Endothelial cell of umbilical vein (primary cell): Measurements from ENCODE around the gene MFAP4. TPM values are rescaled to one million over a fixed set of nuclear protein-coding genes. Genes with fewer than 3 reads are reported as not detected.

ENCODE experiments used
- BruUV-seq: library from RNA; stranded (reverse); fragments of 400-500 nt; replicated peaks from 2 replicates; lab custom pipeline; 2021; lab: Mats Ljungman, UMichigan
- CTCF ChIA-PET: fragments of 300-600, 350-600 bp; sonication (Branson Sonifier 250); formaldehyde crosslinking; loops from one replicate; lab custom pipeline; 2021; ENCODE audit warnings: antibody characterized with exemption, inconsistent platforms; lab: Charles Lee
- POLR2A ChIA-PET: fragments of 300-600, 350-600 bp; sonication (Branson Sonifier 250); formaldehyde crosslinking; loops from one replicate; lab custom pipeline; 2021; ENCODE audit warnings: antibody characterized with exemption, inconsistent platforms; lab: Charles Lee
- DNase-seq: peaks from one replicate; pipeline ENCODE4 v3.0.0-alpha.2; 2011; ENCODE audit warnings: low read depth, low spot score
- FAIRE-seq: peaks from 2 replicates; lab custom pipeline; 2011; peaks lifted over from hg19 to GRCh38; lab: Jason Lieb, UNC
- H2AFZ ChIP-seq: 2 replicates; pipeline ENCODE4 v1.6.0; 2012; ENCODE audit warnings: low read depth, low read length, control low read depth, inconsistent platforms
- H3K27ac ChIP-seq: 2 replicates; pipeline ENCODE4 v1.5.1; 2011; ENCODE audit warnings: low read depth, mild to moderate bottlenecking, control low read depth, low read length, moderate library complexity; ENCODE audit not compliant: insufficient read depth
- H3K27me3 ChIP-seq, 2 experiments: 2 replicates each; pipeline versions ENCODE4 v1.6.0 to v1.6.1; 2011; ENCODE audit warnings: low read length in 2 of 2, mixed read lengths in 1 of 2; ENCODE audit not compliant: control insufficient read depth in 2 of 2, insufficient read depth in 2 of 2
- H3K36me3 ChIP-seq, 2 experiments: 2 replicates in 1 of 2; 3 replicates in 1 of 2; pipeline ENCODE4 v1.5.1; 2011; ENCODE audit warnings: low read length in 2 of 2, mild to moderate bottlenecking in 1 of 2, moderate library complexity in 1 of 2; ENCODE audit not compliant: control insufficient read depth in 2 of 2, insufficient read depth in 2 of 2; ENCODE audit errors: extremely low read depth in 1 of 2
- H3K4me1 ChIP-seq: 3 replicates; pipeline ENCODE4 v1.5.1; 2011; ENCODE audit warnings: mild to moderate bottlenecking, low read length; ENCODE audit not compliant: control insufficient read depth, insufficient read depth; ENCODE audit errors: extremely low read depth
- H3K4me2 ChIP-seq: 2 replicates; pipeline ENCODE4 v1.6.1; 2011; ENCODE audit warnings: low read length, control low read depth, mixed read lengths; ENCODE audit not compliant: insufficient read depth
- H3K4me3 ChIP-seq, 3 experiments: fragments of 200-600 bp in 1 of 3; sonication (generic), shearing (Covaris generic) in 1 of 3; replicated peaks in 1 of 3; 2 replicates each; pipeline ENCODE4 v1.5.1; 2011 to 2016; ENCODE audit warnings: control low read depth in 3 of 3, low read length in 3 of 3, mild to moderate bottlenecking in 2 of 3, inconsistent platforms in 1 of 3, low read depth in 1 of 3, moderate library complexity in 1 of 3; ENCODE audit not compliant: insufficient read depth in 1 of 3
- H3K79me2 ChIP-seq: 2 replicates; pipeline ENCODE4 v1.6.0; 2012; ENCODE audit warnings: low read length, inconsistent platforms; ENCODE audit not compliant: control insufficient read depth, insufficient read depth
- H3K9ac ChIP-seq: replicated peaks from 2 replicates; pipeline ENCODE3; 2011; ENCODE audit warnings: low read length, control low read depth; ENCODE audit not compliant: insufficient read depth; ENCODE audit errors: extremely low read depth
- H3K9me1 ChIP-seq: replicated peaks from 3 replicates; pipeline ENCODE4 v1.6.0; 2011; ENCODE audit warnings: mild to moderate bottlenecking, low read length; ENCODE audit not compliant: control insufficient read depth, insufficient read depth; ENCODE audit errors: extremely low read depth
- H3K9me3 ChIP-seq: replicated peaks from 2 replicates; pipeline ENCODE4 v1.5.1; 2012; ENCODE audit warnings: low read length, inconsistent platforms; ENCODE audit not compliant: control insufficient read depth, insufficient read depth
- H4K20me1 ChIP-seq: replicated peaks from 2 replicates; pipeline ENCODE3; 2011; ENCODE audit warnings: mild to moderate bottlenecking, low read length; ENCODE audit not compliant: control insufficient read depth, insufficient read depth; ENCODE audit errors: extremely low read depth
- EZH2 ChIP-seq: IDR thresholded peaks from 2 replicates; pipeline ENCODE4 v1.6.1; 2012; ENCODE audit warnings: borderline replicate concordance, low read depth, mild to moderate bottlenecking, moderate library complexity, low read length, inconsistent platforms; ENCODE audit not compliant: severe bottlenecking
- FOS ChIP-seq: IDR thresholded peaks from 2 replicates; pipeline ENCODE4 v1.6.1; 2011; ENCODE audit warnings: mild to moderate bottlenecking, low read length, moderate library complexity, borderline replicate concordance; ENCODE audit not compliant: insufficient read depth
- JUN ChIP-seq: IDR thresholded peaks from 2 replicates; pipeline ENCODE4 v1.6.1; 2011; ENCODE audit warnings: borderline replicate concordance, low read depth; ENCODE audit not compliant: insufficient read length, insufficient read depth
- MYC ChIP-seq: IDR thresholded peaks from one replicate; pipeline ENCODE4 v1.6.1; 2011; ENCODE audit warnings: mild to moderate bottlenecking, low read depth, low read length
- POLR2A ChIP-seq: IDR thresholded peaks from 2 replicates; pipeline ENCODE4 v1.6.1; 2012; ENCODE audit warnings: low read depth, mild to moderate bottlenecking, control low read depth, low read length
- dilution Hi-C: fragments of 300-500 bp; cut with MboI; formaldehyde crosslinking; loops from one replicate; pipeline ENCODE4 v1.15.0; 2019; ENCODE audit warnings: low sequenced_read_pairs; ENCODE audit not compliant: extremely low pct_ligation_motif_present
- intact Hi-C: fragments of 100-400 bp; cut with micrococcal nuclease; formaldehyde crosslinking; loops from one replicate; pipeline ENCODE4 v1.10.0; 2022
- polyA plus RNA-seq, 4 experiments: library from polyadenylated mRNA; depleted of rRNA in 3 of 4; stranded (reverse) in 3 of 4; unstranded in 1 of 4; fragments of >200 nt; gene quantifications; 2 replicates each; pipeline versions ENCODE4 v1.2.1 to v1.2.3, GENCODE V29; 2011 to 2012; ENCODE audit warnings: missing spikeins in 1 of 4
- total RNA-seq: library from RNA; stranded (reverse); gene quantifications from 2 replicates; pipeline ENCODE4 v1.2.3, GENCODE V29; 2021

The MFAP4 gene
- total and polyA plus RNA-seq, 2 donors (not counting 3 experiments of a cell fraction or from before 2014, with no cell fraction given): not detected

DNA sequence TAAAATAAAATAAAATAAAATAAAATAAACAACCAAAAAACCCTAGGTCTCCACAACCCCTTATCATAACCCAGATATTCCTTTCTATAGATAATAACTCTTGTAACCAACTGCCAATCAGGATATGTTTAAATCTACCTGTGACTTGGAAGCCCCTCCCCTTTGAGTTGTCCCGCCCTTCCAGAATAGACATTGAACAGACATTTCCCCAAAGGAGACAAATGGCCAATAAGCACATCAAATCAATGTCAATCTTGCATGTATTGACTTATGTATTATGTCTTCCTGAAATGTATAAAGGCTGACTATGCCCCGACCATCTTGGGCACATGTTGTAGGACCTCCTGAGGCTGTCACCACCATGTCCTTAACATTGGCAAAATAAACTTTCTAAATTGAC is 10.2 kb downstream of the MFAP4 start:
- H2AFZ ChIP-seq: no peak overlapping the region
- peaks cover 7% of the 10 kb centered on the region for H3K4me1 ChIP-seq
- no peaks in the 10 kb centered on the region for H4K20me1 ChIP-seq
- H3K9me3 ChIP-seq: no peaks in the 10 kb centered on the region
- peak overlapping the region; percentile 80 for H3K9ac ChIP-seq
- no peaks in the 10 kb centered on the region for H3K27me3 ChIP-seq
- DNase-seq (peak; percentile 15), FAIRE-seq (peak; percentile 47)
- BruUV-seq: no TSS peak
- peak overlapping the region; percentile 59 for H3K27ac ChIP-seq
- TF ChIP-seq JUN (no peak), MYC (no peak), FOS (no peak)
- POLR2A ChIA-PET: interaction anchor here (1.8 kb wide), 1 partner anchor 14 kb away, joined by 15 read pairs; the partner anchor contains the start of gene B9D1
- CTCF ChIA-PET: interaction anchor here (1.5 to 2.8 kb wide), 3 partner anchors 8 to 386 kb away, joined by 7 to 62 read pairs (median 15); partner anchors contain the start of gene B9D1
- H3K4me2 ChIP-seq: peak overlapping the region; percentile 97
- dilution Hi-C loops (no loop called here), intact Hi-C loops (loop anchor here (5.0 kb wide), 2 partner anchors 70 to 130 kb away; no protein-coding TSS in a partner anchor)
- peak overlapping the region; percentile 72 to 94 (median 73) for H3K4me3 ChIP-seq
- H3K79me2 ChIP-seq: peaks cover 15% of the 10 kb centered on the region
- H3K36me3 ChIP-seq: peaks cover 7 to 9% of the 10 kb centered on the region in 2 experiments
- no peaks in the 10 kb centered on the region for H3K9me1 ChIP-seq

DNA sequence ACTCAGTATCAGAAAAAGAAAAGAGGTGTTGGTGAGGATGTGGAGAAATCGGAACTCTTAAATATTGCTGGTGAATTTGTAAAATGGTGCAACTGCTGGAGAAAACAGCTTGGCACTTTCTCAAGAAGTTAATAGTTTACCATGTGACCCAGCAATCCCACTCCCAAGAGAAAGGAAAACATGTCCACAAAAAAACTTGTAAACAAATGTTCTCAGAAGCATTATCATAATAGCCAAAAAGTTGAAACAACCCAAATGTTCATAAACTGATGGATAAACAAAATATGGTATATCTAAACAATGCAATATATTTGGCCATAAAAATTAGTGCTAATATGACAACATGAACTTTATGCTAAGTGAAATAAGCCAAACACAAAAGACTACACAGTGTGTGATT is 11.3 kb downstream of the MFAP4 start:
- intact Hi-C loops (loop anchor here (5.0 kb wide), 2 partner anchors 72 to 132 kb away; no protein-coding TSS in a partner anchor), dilution Hi-C loops (no loop called here)
- no TSS peak for BruUV-seq
- Histone ChIP-seq H3K4me3 (no peak overlapping the region), H3K9ac (no peak overlapping the region), H4K20me1 (no peaks in the 10 kb centered on the region), H3K27ac (no peak overlapping the region), H3K36me3 (peaks cover 5% of the 10 kb centered on the region in 2 experiments), H2AFZ (no peak overlapping the region), H3K27me3 (no peaks in the 10 kb centered on the region), H3K4me1 (peaks cover 7% of the 10 kb centered on the region), H3K79me2 (peaks cover 15% of the 10 kb centered on the region), H3K9me1 (no peaks in the 10 kb centered on the region), H3K9me3 (no peaks in the 10 kb centered on the region), H3K4me2 (no peak overlapping the region)
- CTCF ChIA-PET: interaction anchor here (4.2 kb wide), 1 partner anchor 13 kb away, joined by 23 read pairs; the partner anchor contains the start of gene B9D1
- no peak for TF ChIP-seq POLR2A
- no peak for TF ChIP-seq EZH2
- no peak for TF ChIP-seq MYC
- no peak for FAIRE-seq
- POLR2A ChIA-PET: no interaction called here
- DNase-seq: no peak
